HUDEP-2 (cell line): Measurements from ENCODE around the gene SLC2A2.

ENCODE experiments used
- DNase-seq, 76 experiments: peaks; one replicate each; lab custom pipeline; 2025; ENCODE audit not compliant: unreplicated experiment in 76 of 76; lab: John Stamatoyannopoulos, UW

Gene SLC2A2

DNA sequence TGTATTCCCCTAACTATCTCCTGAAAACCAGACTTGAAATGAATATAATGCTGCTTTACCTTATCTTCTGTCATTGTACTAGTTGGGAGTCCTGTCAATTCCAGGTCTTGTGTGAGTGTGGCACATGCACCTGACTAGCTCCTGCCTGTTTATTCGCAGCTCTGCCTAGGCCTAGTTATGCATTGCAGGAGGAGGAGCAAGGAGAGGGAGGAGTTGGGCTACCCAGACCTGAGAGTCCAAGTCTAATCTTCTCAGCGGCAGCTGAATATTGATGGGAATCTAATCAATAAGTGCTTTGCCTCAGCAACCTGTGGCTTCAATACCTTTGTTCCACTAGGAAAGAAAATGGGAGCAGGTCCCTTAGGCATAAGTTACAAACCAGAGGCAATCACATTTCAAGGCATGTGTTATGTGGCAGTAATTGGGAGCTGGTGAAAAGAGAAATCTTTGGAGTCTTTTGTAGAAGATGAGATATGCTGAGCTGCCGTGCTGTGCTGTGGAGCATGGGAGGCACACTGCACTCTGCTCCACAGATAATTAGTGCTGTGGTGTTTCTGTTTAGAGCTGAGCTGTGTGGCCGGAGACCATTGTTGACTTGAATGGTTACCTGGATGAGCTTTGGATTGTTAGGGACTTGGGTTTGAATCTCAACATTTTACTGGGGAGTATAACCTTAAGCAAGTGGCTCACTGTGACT, at the start of gene SLC2A2:
Gene SLC2A2, minus strand, starts transcription at position 124 of the 697 bp plus-strand sequence. Its CDS starts 50 bp downstream, at position 74.
- no peak for DNase-seq

DNA sequence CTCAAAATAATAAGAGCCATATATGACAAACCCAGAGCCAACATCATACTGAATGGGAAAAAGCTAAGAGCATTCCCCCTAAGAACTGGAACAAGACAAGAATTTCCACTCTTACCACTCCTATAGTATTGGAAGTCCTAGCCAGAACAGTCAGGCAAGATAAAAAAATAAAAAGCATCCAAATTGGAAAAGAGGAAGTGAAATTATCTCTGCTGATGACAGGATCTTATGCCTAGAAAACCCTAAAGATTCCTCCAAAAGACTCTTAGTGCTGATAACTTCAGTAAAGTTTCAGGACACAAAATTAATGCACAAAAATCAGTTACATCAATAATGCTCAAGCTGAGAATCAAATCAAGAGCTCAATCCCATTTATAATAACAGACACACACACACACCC, 45.9 kb upstream of the SLC2A2 start:
- DNase-seq: no peak

DNA sequence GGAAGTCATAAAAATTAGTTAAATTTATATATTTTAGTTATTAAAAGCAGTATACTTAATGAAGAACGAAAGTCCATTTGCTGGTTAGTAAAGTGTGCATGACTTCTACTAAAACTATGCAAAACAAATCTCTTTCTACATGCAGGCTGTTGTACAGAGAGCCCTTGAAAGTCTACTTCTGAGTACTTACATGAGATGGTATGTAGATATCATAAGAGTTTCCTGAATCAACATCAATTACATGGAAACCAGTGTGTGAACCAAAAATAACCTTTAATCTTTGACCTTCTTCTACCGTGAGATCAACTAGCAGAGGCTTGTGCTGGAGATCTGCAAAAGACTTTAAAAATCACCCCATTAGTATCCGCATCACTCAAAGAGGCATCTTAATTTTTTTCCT, 42.1 kb upstream of the SLC2A2 start:
- no peak for DNase-seq

DNA sequence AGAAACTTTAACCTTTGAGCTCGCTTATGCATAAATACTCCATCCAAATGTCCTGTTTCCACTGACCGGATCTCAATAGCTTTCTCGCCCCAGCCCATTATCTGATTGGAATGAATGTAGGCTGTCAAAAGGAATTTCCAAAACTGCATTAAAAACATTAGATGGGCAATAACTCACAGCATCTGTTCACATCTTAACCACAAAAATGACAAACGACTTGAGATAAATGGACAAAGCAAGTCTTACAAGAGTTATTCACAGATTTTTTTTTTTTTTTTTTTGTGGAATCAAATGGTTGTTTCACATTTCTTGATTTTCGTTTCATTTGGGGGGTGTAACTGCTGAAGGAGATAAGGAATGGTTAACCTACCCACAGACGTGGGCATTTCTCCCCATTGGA, 39.7 kb upstream of the SLC2A2 start:
- no peak for DNase-seq

DNA sequence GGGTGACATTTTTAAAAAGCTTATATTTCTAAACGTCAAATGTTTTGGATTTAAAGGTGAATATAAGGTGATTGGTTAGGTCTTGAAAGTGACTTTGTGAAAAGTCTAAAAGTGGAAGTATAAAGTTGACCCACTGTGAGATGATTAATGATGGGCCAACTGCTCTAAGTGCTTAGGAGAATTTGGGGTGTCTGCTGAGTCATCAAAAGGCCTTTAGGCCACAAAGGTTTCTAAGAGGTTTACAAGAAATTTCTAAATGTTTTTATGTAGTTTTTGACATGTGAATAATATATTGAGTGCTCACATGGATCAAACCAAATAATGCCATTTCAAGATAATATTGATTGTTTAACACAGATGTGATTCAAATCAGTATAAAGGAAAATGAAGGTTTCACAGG, 39.2 kb upstream of the SLC2A2 start:
- no peak for DNase-seq

DNA sequence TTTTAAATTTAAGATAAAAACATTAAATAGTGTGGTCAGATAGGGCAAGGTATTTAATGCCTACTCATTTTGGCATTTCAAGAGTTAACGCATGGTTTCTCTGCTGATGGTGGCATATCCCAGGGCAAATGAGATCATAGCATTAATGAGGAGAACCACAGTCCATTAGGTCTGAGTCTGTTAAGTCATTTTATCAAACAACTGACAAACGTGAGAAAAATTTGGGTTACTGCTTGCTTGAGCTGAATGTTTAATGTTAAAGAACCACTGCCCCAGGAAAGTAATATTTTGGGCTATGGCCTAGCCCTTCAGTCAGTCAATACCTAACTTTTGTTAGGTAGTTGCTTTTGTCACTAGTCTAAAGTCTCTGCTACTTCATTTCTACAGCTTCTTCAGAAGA, 37.9 kb upstream of the SLC2A2 start:
- no peak for DNase-seq

DNA sequence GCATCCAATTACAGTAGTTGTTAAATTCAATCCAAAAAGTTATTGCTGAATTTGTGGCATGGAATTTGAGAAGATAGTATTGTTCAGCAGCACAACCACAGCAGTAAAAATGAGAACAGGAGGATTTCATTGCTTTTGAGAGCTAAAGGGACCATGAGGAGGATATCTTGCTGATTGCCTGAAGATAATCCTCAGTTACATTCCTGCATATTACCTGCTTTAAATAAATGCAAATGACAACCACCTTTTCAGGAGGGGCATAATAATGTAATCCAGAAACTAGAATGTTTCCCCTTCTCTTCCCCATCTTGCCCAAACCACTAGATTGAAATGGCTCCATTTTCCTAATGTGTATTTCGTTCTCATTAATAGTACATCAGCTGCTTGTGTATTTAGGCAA, 35.2 kb upstream of the SLC2A2 start:
- DNase-seq: no peak

DNA sequence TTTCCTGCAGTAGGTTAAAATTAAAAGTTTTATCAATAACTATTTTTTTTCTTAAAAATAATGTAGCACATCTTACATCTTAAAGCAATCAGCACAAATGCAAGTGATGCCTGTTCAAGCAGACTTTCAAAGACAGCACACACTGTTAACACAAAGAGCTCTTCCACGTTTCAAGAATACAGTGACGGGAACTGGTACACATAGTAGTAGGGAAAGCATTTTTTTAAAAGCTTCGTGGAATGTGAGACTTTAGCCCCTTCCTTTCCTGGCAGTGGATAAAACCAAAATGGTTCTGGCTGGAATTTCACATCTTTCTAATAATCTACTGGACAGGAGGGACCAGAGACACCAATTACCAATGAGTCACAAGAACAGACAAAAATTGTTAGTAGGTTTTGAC, 33.5 kb upstream of the SLC2A2 start:
- no peak for DNase-seq

DNA sequence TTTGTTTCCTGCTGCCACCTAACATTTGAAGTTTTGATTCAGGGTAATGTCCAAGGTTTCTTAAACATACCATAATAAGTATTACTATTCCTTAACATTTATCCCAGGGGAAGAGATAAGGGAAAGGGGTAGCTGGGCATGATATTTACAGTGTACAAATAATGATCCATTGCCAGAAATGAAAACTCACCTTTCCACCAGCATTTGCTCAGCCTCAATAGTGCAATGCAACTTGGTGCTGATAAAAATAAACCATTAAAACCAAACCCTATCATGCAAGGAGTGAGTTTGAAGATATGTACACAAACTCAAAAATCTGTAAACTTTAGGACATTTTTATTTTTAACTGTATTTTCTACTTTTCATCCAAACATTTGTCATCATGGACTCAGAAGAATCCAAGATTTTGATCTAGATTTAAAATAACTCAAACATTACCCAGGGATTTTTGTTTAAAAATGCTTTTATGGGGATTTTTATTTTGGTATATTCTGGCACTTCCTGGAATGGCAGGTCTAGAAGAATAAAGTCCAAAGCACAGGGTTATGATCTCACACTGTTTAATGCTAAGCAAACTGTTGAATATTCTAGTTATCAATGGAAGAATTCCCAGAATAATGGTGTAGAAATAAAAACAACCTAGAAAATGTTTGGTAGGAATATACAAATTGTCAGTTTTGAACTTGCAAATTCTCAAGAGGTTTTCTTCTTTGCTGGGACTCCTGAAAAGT, 32.5 kb upstream of the SLC2A2 start:
- no peak for DNase-seq

DNA sequence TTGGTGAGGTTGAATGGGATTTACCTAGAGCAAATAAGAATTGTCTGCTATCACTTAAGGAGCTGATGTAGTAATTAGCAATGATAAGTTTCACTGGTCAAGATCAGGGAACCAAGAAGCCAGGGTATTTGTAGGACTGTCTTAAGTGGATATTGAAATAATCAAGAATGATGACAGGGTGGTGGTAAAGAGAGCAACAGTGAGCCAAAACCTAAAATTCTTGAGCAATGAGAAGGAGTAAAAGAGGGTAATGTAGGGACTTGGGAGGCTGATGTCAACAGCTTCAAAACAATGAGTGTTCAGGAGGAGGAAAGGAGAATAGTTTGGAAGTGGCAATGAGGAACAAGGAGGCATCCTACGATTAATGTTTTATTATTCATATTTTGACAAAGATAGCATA, 31.5 kb upstream of the SLC2A2 start:
- no peak for DNase-seq

DNA sequence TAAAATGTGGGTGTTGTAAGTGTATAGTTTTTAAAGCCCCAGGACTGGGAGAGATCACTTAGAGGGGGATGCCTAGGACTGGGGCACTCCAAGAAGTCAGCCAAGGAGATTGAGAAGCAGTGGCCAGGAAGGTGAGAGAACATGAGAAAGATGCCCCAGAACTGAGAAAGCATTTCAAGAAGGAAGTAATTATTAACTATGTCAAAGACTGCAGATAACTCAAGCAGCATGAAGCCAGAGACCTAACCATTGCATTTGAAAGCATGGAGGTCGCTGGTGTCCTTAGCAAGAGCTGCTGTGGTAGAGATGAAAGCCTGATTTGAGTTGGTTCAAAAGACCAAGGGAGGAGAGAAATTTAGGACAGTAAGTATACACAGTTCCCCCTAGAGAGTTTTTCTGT, 30.6 kb upstream of the SLC2A2 start:
- DNase-seq: no peak

DNA sequence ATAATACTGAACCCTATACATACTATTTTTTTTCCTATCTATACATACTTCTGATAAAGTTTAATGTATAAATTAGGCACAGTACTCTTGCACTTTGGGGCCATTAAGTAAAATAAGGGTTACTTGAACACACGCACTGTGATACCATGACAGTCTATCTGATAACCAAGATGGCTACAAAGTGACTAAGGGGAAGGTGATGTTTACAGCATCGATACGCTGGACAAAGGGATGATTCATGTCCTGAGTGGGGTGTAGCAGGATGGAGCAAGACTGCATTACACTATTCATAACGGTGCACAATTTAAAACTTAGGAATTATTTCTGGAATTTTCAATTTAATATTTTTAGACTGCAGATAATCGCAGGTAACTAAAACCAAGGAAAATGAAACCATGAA, 30.0 kb upstream of the SLC2A2 start:
- DNase-seq: no peak

DNA sequence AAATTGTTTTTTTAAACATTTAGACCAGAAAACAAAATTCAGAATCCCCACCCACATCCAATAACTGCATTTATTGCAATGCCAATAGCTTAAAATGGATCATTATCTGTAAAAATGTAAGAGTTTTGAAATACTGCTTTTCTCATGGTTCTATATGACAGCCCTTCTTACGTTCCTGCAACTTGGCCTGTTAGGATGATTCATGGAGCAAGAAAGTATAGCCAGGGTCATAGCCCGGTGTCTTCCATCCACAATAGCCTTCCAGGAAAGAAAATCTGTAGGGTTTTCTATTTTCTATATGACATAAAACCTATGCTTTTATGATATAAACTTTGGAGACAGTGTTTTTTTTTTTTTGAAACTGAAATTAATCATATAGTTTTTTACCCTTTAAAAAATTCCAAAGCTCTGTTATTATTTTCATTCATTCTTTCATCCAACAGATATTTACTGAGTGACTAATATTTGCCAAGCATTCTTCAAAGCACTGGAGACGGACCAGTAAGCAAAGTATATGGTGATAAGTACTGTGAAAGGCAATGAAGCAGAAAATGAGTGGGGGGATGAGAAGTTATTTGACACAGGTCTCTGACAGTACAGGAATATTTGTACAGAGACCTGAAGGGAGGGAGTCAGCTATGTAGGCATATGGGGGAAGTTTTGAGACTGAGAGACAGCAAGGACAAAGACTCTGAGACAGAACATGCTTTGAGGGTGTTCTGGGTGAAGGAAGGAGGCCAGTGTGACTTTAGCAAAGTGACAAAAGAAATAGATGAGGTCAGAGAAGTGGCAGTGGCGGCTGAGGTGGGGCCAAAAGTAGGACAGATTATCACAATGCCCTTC, 29.0 kb upstream of the SLC2A2 start:
- no peak for DNase-seq

DNA sequence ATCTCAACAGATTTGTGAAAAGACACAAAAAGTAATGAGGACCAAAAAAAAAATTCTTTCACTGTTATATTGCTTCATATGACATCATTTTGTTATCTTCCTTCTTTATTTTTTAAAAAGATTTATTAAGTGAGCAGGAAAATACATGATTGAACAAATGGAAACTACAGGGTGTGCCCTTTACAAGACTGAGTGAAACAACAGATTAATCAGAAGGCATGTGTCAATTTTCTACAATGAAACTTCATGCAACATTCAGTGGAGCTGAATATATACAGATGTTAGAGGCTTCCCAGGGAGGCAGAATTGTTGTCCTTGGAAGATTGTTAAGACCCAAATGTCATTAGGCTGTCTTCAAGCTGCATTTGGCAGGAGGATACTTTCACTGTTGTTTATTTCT, 28.4 kb upstream of the SLC2A2 start:
- no peak for DNase-seq

DNA sequence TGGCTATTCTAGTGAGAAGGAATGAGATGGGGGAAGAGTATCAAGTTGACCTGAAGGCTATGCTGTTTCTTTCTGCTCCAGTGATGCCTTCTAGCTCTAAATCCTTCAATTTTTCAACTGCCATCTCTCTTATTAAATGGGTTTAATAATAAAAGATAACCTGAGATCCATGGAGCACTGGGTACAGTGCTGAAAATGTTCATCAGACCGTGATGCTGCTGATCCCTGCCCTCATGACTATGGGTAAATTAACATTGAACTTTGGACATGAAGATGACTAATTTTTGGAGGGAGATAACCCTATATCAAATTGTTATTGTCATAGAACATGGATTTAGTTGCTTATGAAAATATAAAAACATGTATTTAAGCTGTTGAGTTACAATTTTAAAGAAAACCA, 27.7 kb upstream of the SLC2A2 start:
- no peak for DNase-seq

DNA sequence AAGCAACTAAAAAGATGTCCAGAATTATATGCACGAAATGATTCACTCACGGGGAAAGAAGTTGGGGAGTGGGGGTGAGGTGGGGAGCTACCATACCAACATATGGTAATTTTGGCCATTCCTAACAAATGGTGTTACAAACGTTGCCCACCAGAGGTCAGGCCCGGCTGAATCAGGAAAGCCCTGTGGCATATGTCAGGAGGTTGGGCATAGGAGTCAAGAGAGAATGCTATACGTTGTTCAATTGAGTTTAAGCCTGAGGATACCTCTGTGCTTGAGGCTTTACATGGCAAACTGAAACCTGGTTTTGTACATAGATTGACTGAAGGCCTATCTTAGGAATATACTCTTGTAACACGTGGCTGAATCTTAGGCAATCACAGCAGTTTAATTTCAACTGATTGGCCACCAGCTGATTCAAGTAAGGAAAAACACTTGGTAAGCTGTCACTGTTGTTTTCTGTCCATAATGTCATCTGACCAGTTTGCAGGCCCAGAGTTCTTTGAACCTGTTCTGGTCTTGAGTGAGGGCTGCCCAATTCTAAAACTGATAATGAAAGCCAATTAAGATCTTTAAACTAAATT, 23.4 kb upstream of the SLC2A2 start:
- peak in 44 of 76 experiments; percentile 2 to 51 (median 25) for DNase-seq

DNA sequence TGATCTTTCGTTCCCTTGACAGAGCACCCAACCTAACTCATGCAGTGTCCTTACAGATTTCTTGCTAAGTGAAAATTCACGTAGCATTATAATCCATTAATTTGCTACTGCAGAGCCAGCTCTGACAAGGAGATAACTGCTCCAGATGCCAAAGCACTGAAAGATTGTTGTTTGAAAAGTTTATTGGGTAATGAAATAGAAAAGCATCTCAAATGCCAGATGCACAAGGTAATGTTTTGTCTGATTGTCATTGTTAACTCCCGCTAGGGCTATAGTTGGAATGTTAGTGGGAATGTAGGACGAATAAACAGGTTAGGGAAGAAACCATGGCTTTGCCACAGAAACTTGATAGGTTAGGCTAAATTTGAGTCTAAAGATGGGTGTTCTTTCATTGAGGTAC, 20.2 kb upstream of the SLC2A2 start:
- DNase-seq: no peak

DNA sequence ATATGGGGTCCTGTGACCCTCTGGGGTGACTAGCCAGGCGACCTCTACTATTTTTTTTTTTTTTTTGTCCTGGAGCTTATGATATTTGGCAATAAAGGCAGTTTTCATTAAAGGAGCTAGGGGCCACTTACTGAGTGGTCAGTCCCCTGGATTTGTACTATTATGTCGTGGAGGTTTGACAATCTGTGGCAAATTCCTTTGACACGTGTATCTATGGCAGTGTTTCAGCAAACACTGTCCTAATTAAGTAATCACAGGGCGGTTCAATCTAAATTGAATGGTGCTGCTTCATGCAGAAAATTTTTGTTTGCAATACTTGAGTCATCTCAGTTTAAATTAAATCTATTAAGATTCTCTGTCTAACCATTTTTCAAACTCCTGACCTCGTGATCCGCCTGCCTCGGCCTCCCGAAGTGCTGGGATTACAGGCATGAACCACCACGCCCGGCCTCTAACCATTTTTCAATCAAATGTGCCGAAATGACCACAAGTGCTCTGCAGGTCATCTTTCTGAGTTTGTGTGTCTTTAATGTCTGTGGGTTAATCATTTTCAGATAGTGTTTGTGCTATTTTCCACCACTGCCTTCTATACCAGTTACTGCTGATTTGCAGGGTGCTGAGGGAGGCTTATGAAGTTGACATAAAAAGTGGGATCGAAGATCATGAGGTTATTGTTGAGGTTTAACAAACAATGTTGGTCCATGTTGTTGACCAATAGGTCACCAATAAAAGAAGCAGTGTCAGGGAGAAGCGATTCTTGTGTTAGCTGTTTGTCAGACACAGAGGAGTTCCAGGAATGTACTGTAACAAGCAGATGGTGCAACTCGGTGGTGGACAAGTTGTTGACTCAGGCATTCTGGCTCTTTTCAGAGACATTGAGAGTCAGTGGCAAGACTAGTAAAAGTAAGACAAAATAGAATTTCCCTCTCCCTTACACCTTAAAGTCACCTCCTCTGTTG, 18.6 kb upstream of the SLC2A2 start:
- DNase-seq: no peak

DNA sequence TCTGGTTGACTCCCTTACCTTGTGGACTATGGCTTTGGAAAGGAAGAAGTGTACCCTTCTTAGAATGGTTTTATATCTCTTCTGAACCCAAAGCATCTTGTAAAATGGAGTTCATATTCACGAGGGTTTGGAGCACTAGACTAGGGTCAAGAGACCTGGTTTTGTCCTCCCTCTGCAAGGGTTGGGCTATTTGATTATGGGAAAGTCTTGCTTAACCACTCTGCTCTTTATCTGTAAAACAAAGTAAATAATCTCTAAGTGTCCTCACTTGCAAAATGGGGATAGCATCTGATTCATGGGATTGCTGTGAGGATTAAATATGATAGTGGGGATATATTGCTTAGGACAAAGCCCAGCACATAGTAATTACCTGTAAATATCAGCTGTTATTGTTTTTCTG, 17.9 kb upstream of the SLC2A2 start:
- no peak for DNase-seq

DNA sequence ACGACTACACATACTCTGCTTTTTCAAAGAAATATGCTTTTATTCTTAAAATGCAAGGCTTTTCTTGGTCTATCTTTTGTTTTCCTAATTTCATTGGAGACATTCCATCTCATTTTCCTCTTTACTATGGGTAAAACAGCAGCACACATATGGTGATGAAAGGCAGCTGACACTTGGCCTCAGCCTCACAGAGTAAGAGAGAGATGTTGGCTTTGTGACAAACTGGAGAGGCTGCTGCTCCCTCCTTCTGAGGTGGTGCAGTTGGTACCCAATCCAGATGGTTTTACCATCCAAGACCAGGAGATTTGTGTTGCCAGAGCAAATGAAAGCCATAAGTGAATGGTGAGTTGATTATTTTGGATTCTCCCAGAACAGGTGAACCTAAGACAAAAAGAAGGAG, 13.2 kb upstream of the SLC2A2 start:
- no peak for DNase-seq
